MG63 (cell line): ENCODE measurements around the gene ELL3. TPM values are rescaled to one million over a fixed set of nuclear protein-coding genes. Genes with fewer than 3 reads are reported as not detected.
A peak's percentile ranks its signal among the peaks of the same experiment; 100 is the strongest.
"Not testable (repeated sequence)": the region's sequence is repeated elsewhere in the genome, so short reads cannot be mapped to it uniquely, and the experiment has no call there.

Source experiments
- DNase-seq: peaks from one replicate; pipeline ENCODE4 v3.0.0-alpha.2; 2020
- H3K27me3 ChIP-seq: fragments of 250-450 bp; sonication (Bioruptor Pico); 2 replicates; pipeline ENCODE4 v1.5.1; 2020; ENCODE audit warnings: mild to moderate bottlenecking, moderate library complexity
- H3K36me3 ChIP-seq: fragments of 250-450 bp; sonication (Bioruptor Pico); 2 replicates; pipeline ENCODE4 v1.5.1; 2020; ENCODE audit warnings: mild to moderate bottlenecking, moderate library complexity
- H3K4me3 ChIP-seq: fragments of 250-450 bp; sonication (Bioruptor Pico); 2 replicates; pipeline ENCODE4 v1.5.1; 2020; ENCODE audit warnings: mild to moderate bottlenecking, moderate library complexity
- H3K9me3 ChIP-seq: fragments of 250-450 bp; sonication (Bioruptor Pico); 2 replicates; pipeline ENCODE4 v1.5.1; 2020; ENCODE audit warnings: mild to moderate bottlenecking, moderate library complexity
- total RNA-seq: library from RNA; depleted of rRNA; stranded (reverse); fragments of >200 nt; shearing (Covaris generic); gene quantifications from 2 replicates; pipeline ENCODE4 v1.2.3, GENCODE V29; 2014; ENCODE audit warnings: low replicate concordance; rRNA removed

ELL3 gene
- total RNA-seq, 1 experiment from 2014 or later: 5.6 TPM

GRCh38 chr15:43751885-43752284 lies 24.9 kb downstream of the ELL3 start:
- H3K27me3 ChIP-seq: no peaks in the 10 kb centered on the region
- H3K36me3 ChIP-seq: peaks cover 78% of the 10 kb centered on the region
- H3K9me3 ChIP-seq: no peaks in the 10 kb centered on the region
- DNase-seq: no peak
- no peak overlapping the region for H3K4me3 ChIP-seq

GRCh38 chr15:43749690-43750345 lies 26.9 kb downstream of the ELL3 start:
- Histone ChIP-seq H3K4me3 (no peak overlapping the region), H3K36me3 (peaks cover 60% of the 10 kb centered on the region), H3K9me3 (no peaks in the 10 kb centered on the region), H3K27me3 (no peaks in the 10 kb centered on the region)
- DNase-seq: no peak

GRCh38 chr15:43748376-43748775 lies 28.4 kb downstream of the ELL3 start:
- no peak for DNase-seq
- no peaks in the 10 kb centered on the region for H3K27me3 ChIP-seq
- peaks cover 47% of the 10 kb centered on the region for H3K36me3 ChIP-seq
- peak overlapping the region; percentile 97 for H3K4me3 ChIP-seq
- no peaks in the 10 kb centered on the region for H3K9me3 ChIP-seq

GRCh38 chr15:43746903-43747309 lies 29.9 kb downstream of the ELL3 start:
- not testable (repeated sequence) for DNase-seq, H3K27me3 ChIP-seq, H3K9me3 ChIP-seq
- H3K36me3 ChIP-seq: peaks cover 32% of the 10 kb centered on the region
- H3K4me3 ChIP-seq: peak overlapping the region; percentile 97

GRCh38 chr15:43746245-43746902 lies 30.4 kb downstream of the ELL3 start, which contains the start of gene PDIA3:
PDIA3 (plus strand) TSS chr15:43746438; CDS start chr15:43746540, 102 bp downstream.
- H3K27me3 ChIP-seq, H3K9me3 ChIP-seq: not testable (repeated sequence)
- peak within 1 kb of the TSS; percentile 97 for H3K4me3 ChIP-seq
- H3K36me3 ChIP-seq: peaks cover 27% of the 10 kb centered on the region
- DNase-seq: peak; percentile 96

GRCh38 chr15:43735416-43735815 lies 41.4 kb downstream of the ELL3 start:
- Histone ChIP-seq H3K9me3 (no peaks in the 10 kb centered on the region), H3K36me3 (no peaks in the 10 kb centered on the region)

GRCh38 chr15:43728053-43728725 lies 48.6 kb downstream of the ELL3 start:
- not testable (repeated sequence) for H3K36me3 ChIP-seq, DNase-seq, H3K27me3 ChIP-seq, H3K4me3 ChIP-seq, H3K9me3 ChIP-seq

More at GRCh38 chr15:43735416-43735815, 41.4 kb downstream of the ELL3 start:
- Histone ChIP-seq H3K4me3 (no peak overlapping the region), H3K27me3 (no peaks in the 10 kb centered on the region)
- DNase-seq: no peak

GRCh38 chr15:43726306-43726705 lies 50.5 kb downstream of the ELL3 start:
- H3K9me3 ChIP-seq, H3K27me3 ChIP-seq, DNase-seq, H3K4me3 ChIP-seq, H3K36me3 ChIP-seq: not testable (repeated sequence)

GRCh38 chr15:43723151-43723550 lies 53.6 kb downstream of the ELL3 start:
- Histone ChIP-seq H3K4me3 (no peak overlapping the region), H3K36me3 (no peaks in the 10 kb centered on the region), H3K27me3 (no peaks in the 10 kb centered on the region), H3K9me3 (no peaks in the 10 kb centered on the region)
- DNase-seq: no peak

Other genes starting within 250 kb of the ELL3 start
- 17.4 and 24.4 TPM in 2 replicates for gene PPIP5K1, start 186.8 kb downstream of the ELL3 start, total RNA-seq
- not detected in 2 replicates for gene CKMT1B, start 182.9 kb downstream of the ELL3 start, total RNA-seq
- not detected in 2 replicates for gene STRC, start 158.2 kb downstream of the ELL3 start, total RNA-seq
- 0.46 and 0.52 TPM in 2 replicates for gene CATSPER2, start 128.1 kb downstream of the ELL3 start, total RNA-seq
- gene CKMT1A, start 83.1 kb downstream of the ELL3 start, total RNA-seq: not detected in 2 replicates
- 441 and 532 TPM in 2 replicates for gene PDIA3, start 30.5 kb downstream of the ELL3 start, total RNA-seq
- gene SERF2, start 15.4 kb upstream of the ELL3 start, total RNA-seq: 272 and 1,334 TPM in 2 replicates
- gene SERINC4, start 23.3 kb upstream of the ELL3 start, total RNA-seq: not detected in 2 replicates
- 7.9 and 9.6 TPM in 2 replicates for gene HYPK, start 23.6 kb upstream of the ELL3 start, total RNA-seq
- 8.8 and 16.4 TPM in 2 replicates for gene MFAP1, start 47.7 kb upstream of the ELL3 start, total RNA-seq
- gene WDR76, start 50.0 kb upstream of the ELL3 start, total RNA-seq: 49.9 and 53.5 TPM in 2 replicates